Measurements from ENCODE around the gene TMEM213.

Gene TMEM213

DNA sequence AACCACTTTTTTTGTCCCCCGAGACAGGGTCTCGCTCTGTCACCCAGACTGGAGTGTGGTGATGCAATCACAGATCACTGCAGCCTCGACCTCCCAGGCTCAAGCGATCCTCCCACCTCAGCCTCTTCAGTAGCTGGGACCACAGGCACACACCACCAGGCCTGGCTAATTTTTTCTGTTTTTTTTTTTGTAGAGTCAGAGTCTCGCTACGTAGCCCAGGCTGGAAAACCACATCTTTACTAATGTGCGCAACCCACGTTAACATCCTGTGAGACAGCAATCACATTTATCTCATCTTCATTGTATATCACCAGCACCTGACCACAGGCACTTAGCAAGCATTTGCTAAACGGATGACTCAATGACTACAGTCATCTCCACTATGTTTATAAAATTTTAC lies 78.0 kb downstream of the TMEM213 start:
- peak; percentile 40 to 56 (median 44) for DNase-seq (ENCODE audit: low read depth in 3 of 3)

DNA sequence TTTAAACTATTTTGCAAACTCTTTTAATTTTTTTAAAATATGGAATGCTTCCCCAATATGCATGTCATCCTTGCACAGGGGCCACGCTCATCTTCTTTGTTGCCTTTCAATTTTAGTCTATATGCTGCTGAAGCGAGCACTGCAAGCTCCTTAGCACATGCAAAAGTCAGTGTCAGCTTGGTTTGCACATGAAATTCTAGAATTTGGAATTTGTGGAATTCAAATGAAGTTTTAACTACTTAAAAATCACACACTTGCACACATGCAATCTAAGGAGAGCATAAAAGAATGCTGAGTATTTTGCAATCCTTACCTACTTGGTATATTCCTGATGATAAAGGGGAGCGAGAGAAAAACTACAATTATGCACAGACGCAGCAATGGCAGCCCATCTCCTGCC lies 78.5 kb downstream of the TMEM213 start:
- DNase-seq (ENCODE audit: low read depth in 3 of 3) = no peak

DNA sequence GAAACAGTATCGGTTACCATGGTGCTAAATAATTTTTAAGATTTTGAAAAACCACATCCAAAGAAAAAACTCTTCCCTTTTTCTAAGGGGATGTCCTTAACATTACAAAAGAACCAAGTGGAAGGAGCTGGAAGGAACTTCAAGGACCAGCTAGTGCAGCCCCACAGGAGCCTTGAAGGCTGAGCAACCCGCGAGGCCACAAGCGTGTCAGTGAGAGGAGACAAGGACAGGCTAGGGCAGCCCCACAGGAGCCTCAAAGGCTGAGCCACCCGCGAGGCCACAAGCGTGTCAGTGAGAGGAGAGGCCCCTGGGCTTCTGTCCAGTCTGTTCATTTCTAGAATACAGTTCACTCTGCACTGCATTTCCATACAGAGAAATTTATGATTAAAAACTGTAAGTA lies 80.3 kb downstream of the TMEM213 start:
- DNase-seq (ENCODE audit: low read depth in 3 of 3) = no peak

DNA sequence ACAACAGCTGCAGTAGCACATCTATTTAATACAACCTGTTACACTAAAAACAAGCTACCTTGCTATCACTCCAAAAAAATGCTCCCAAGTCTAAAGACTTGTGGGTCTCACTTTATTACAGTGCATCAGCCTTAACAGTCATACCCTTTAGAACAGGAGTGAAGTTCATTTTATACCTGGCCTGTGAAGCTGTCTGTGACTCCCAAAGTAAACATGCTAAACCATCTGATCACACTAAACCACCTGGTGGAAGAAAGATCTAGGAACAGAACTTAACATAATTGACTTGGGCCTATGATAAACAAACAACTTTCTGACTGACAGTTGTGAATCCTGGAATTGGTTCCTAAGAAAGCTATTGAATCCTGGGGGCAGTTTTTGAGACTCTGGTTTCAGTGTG lies 81.1 kb downstream of the TMEM213 start:
- no peak for DNase-seq (ENCODE audit: low read depth in 3 of 3)

DNA sequence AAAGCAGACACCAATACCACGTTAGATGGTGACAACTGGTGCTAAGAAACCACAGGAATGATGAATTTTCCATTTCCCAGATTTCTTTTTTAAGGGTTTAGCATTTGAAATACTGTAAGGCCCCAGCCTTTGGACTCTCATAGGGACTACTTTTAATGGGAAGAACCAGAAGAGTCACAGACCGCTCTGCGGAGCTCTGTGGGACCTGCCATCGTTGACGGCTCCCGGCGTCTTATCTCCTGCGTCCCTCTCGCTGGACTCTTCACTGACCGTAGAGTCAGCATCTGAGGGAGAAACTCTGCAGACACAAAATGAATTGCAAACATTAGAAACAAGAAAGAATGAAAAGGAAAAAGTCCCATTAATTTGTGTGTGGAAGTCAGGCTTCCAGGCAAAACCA lies 81.6 kb downstream of the TMEM213 start:
- no peak for DNase-seq (ENCODE audit: low read depth in 3 of 3)

DNA sequence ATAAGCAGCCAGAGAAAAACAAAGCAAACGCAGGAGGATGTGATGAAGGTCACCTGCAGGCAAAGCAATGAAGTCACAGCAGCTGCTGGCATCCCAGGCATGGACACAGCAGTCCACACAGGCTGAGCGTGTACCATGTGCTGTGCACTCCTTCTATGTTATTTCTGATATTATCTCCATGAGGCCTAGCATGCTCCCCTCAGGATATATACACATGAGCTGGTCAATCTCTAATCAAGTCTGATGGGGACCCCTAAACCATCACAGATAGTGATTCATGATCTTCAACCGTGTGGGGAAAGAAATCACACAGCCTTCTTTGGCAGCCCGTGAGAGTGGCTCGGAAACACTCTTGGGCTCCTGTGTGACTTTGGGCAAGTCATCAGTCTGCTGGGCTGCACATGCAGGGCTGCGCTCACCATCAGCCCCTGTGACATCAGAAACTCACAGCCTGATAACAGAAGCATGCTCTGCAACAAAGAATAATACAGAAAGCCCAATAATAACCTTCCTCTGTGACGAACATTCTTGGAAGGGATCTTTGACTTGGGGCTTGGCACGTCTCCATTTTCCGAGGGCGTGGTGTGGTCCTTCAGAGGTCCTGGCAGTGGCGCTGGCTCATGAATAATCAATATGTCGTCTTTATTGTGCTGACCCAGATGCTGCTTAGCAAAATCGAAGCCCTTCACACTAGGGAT lies 83.2 kb downstream of the TMEM213 start:
- no peak for DNase-seq (ENCODE audit: low read depth in 3 of 3)

DNA sequence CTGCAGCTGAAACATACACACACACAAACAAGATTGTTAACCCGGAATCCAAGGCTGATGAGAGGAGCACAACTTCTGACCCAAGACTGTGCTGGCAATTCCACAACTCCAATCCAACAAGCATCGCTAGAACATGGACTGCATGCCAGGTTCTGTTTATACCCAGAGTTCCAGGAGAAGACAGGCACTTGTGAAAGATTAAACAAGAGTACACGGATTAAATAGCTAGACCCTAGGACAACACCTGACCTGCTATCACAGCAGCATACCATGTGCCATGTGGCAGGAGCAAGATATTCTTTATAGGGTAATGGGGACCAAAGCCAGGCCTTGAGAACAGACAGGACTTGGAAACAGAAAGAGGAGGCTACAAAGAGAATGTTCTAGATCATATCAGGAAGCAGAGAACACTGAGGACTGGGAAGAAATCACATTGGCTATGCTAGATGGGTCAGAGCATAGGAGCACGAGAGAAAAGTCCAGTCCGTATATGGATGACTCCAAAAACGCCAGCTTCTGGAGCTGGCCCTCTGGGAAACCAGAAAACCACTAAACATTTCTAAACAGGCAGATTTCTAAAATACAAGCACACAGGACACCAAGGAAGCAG lies 83.9 kb downstream of the TMEM213 start:
- DNase-seq (ENCODE audit: low read depth in 3 of 3) = no peak

DNA sequence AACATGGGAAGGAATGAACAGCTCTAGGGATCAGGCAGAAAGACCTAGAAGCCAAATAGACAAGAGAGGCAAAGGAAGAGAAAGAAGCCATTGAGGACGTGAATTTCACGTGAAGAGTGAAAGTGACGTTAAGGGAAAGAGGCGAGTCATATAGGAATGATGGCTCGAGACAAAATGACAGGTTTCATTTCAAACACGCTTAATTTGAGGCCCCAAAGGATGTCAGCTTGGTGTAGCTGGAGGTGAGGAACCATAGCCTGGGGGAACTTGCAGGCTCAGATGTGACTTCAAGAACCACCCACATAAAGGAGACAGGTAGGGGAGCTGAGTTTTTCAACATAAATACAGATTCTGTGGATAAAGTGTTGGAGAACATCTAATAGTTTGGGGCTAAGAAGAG lies 84.5 kb downstream of the TMEM213 start:
- DNase-seq (ENCODE audit: low read depth in 3 of 3) = no peak

DNA sequence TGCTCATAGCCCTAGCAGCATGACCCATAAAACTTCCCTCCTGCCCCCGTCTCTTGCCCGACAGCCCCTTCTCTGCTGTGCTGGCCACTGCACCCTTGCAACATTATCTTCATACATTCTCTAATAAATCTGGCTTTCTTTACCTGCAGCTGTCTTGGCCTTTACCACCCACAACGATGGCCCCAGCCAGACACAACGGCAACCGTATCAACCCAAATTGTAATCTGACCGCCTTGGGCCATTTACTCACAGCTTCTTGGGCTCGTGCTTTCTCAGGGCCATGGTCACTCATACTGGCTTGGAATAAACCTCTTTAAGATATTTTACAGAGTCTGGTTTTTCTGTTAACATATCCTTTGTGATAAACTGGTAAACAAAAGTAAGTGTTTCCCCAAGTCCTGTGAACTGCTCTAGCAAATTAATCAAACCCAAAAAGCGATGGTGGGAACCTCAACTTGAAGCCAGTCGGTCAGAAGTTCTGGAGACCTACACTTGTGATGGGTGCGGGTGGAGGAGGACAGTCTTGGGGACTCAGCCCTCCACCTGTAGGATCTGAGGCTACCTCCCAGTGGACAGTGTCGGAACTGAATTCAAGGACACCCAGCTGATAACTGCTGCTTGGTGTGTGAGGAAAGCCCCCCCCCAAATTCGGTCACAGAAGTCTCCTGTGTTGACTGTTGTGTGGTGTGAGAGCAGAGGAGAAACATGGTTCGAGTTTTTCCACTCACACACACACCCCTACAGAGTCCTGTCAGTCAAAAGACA lies 87.8 kb downstream of the TMEM213 start:
- no peak for DNase-seq (ENCODE audit: low read depth in 3 of 3)

DNA sequence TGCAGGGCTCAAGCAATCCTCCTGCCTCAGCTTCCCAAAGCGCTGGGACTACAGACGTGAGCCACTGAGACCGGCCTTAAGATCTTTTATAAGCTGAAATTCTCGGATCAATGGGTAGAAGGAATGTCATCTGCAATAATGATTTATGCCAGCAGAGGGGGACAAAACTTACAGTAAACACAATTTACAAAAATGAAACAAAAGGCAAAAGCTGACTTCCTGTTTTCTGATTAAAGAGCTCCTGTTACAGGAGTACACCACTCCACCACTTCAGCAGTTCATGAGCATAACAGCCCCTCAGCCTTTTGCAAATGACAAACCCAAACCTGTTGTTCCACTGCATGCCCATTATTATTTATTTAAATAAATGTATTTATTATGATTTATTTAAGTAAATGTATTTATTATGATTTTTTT lies 88.7 kb downstream of the TMEM213 start:
- DNase-seq (ENCODE audit: low read depth in 3 of 3) = peak in 1 of 3 donors; percentile 55

DNA sequence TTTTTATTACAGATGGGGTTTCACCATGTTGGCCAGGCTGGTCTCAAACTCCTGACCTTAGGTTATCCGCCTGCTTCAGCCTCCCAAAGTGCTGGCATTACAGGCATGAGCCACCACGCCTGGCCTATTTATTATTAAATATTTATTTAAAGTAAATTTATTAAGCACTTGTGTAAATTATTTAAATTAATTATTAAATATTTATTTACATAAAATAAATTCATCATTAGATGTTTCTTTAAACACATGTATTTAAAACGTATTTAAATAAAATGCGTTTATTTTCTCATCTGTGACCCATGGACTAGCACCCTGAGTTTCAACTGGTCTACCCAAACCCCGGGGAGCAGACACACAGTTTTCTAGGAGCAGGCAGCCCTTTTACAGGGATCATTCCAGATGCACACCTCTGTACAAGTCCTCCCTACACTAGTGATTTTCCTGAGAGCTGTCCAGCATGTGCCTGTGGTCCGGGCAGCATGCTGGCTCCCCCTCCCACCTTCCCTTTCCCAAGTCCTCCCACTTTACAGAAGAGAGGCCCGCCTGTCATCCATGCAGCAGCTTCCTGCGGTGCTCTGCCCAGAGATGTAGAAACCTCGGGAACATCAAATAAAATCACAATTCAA lies 89.4 kb downstream of the TMEM213 start:
- no peak for DNase-seq (ENCODE audit: low read depth in 3 of 3)

Measured in stimulated activated CD4-positive, alpha-beta T cell treated with anti-CD3 and anti-CD28 coated beads, TNF-alpha, amount 100 ng/mL, for 48 hours (primary cell).